Limb (tissue), 2 donors: ENCODE data around the gene TCF7L2.
"Not testable (repeated sequence)": the region's sequence is repeated elsewhere in the genome, so short reads cannot be mapped to it uniquely, and the experiment has no call there.

ENCODE experiments used
- DNase-seq, 2 donors: peaks; one replicate each; pipeline ENCODE4 v3.0.0-alpha.2; 2016; ENCODE audit errors: extremely low spot score in 2 of 2

Gene TCF7L2

DNA sequence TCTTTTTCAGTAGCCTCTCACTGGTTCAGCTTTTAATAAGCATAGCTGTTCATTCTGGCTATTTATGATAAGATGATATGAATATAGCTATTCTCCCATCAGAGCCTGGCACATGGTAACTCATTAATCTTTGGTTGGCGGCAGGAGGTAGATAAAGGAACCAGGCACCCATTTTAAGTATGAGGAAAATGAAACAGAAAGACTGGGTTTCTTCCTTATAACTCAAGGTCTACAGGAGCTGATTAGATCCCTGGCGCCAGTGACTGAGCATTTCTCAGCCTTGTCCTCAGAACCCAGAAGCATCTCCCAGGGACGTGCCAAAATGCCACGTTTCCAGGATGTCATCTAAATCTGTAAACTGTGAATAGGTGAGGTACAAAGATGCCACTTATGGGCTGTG, 141.9 kb downstream of the TCF7L2 start:
- no peak for DNase-seq

DNA sequence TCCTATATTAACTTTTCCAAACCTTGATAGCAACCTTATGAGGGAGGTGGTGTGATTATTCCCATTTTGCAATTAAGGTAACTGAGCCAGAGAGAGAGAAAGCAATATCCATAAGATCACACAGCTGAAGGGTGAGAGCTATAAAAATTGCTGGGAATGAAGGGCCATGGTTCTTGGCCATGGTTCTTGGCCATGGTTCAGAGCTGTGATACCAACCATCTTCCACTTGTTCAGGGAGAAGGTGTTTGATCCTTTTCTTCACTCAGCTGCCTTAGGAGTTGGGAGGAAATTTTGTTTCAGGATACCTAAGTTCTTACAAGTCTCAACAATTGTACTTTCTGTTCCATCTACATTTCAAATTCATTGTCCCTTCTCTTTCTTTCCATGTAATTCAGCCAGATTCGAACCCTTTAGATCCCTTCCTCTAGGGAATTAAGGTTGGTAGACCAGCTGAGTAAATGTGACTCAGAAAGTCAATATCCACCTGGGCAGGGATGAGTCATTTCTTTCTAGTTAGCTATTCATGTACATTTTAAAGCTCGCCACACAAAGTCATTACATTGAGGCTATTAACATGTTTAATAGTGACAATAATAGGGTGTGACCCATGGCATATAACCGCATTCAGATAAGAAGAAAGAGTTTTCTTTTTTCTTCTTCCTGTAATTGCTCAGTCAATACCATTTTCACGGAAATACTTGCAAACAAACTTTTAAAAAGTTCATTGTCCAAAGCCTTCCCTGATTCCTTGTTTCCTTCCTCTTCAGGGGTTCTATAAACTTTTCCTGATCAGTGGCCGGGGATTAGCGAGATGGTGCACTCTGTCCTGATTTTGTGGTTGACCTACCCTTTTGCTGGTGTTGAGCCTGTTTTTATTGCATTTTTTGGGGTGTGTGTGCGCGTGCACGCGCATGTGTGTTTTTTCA, 143.4 kb downstream of the TCF7L2 start:
- no peak for DNase-seq

DNA sequence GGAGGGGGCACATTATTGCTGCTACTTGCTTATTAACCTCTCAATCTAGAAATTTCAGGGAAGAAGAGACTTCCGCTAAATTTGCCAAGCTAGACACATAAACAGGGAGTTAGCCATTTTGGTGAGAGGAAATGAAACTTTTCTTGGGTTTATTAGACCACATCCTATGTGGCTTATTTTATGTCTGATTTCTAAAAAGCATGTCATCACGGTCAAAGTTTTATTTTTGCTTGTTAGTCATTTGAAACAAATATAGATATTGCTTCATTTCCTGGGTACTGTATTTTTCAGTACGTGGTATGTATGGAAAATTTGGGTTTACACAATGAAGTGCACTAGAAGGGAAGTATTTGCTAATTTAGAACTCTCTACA, 144.1 kb downstream of the TCF7L2 start:
- DNase-seq, result no peak

DNA sequence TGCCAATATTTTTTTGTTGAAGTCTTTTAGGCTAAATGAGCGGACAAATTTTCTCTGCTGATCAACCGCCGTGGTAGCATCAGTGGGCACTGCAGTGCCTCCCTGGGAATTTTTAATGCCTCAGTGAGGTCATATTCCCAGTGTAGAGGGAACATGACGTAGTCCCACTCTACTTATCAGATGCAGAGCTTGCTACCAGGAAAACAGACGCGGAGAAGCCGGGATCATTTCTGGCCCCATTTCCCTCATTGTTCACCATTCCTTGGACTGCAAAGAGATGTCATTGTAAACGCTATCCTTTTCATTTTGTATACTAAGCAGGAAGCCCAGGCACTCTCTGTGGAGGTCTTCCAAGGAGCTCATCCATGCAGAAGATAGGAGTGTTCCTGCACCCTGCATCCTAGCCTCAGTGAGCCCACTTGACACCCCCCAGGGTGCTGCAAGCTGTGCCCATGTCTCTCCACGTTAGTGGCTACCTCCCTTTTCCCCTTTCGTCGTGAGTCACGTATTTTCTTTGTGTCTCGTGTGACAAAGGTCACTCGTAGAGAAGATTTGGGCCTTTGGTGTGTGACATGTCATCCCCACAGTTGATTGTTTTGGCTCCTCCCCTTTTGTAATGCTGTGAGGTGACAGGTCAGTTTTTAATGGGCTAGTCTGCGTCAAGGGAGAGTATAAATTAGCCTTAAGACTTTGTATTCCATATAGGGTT, 145.5 kb downstream of the TCF7L2 start:
- no peak for DNase-seq

DNA sequence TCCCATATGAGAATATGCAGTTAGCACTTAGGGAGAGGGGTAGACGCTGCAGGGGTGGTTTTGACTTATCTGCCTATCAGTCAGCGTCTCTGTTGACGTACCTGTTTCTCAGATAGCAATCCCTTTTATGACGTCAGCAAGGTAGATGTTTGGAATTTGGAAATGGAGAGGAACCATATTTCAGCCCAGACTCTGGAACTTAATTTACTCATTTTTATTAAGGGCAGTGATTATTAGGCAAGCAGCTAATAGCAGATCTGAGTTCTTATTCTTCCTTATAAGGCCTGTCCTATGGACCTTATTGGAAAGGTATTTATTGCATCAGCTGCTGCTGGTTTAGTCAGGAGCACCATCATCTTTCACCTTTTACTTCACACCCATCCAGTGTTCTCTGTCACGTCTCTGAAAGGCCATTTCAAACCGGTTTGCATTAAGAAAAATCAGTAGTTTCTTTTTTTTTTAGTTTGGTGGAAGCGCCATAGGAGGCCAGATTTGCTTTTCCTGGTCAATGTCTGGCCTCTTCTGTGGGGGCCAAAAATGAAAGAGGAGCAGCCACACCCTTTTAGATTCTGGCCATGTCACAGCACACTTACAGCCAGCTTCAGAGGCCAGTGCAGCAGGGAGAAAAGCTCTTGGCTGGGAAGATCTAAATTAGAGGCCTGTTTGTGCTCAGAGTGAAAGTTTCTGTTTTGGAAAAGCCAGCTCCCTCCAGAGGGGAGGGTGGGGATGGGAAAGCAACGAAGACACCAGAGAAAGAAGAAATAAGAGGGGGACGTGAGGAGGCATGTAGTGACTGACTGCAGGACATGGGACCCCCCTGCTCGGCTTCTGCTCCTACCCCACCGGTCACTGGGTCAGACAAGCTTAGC, 146.3 kb downstream of the TCF7L2 start:
- DNase-seq, result no peak

DNA sequence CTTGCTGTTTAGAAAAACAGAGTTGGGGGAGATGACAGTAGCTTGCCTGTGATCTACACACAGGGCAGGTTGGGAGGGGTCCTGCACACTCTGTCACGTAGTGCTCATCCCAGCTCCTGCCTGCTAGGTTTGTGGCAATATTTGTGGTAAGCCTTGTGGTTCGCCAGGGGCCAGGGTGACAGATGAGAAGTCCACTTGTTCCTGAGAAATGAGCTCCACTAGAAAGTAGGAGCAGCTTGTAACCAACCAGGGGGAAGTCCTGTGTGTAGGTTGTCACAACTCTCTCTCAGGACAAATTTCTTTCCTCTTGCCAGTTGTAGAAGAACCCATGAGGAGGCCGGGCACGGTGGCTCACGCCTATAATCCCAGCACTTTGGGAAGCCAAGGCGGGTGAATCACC, 147.0 kb downstream of the TCF7L2 start:
- no peak for DNase-seq

DNA sequence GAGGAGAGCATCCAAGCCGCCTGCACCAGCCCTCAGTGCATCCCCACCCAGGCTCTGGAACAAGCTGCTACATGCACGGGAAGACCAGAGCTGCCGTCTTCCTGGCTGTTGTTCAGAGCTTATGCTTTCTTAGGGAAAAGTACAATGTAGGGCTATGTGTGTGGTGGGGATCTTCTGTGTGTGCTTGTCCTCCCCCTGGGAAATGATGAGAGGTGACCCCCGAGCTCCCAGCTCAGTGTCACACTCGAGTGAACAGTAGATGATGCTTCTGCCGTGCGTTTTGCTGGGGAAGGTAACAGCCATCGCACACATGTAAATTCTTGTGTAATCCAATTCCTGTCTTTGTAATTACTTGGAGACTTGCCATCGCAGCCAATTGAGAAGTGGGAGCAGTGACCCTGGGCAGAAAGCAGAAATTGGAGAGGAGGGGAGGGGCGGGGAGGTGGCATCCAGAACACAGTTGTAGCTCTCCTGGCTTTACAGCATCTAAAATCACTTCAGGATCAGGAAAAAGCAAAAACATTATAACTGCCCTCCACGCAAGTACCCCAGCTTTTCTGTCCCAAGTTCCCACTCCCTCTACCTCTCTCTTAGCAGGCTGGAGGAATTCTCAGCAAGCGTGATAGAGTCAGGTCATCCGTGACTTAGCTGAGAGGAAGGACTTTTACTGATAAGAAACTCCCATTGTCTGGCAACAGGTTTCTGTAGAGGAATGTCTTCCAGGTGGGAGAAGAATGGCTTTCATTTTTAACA, 149.6 kb downstream of the TCF7L2 start:
- peak in 1 of 2 donors; percentile 43 for DNase-seq

DNA sequence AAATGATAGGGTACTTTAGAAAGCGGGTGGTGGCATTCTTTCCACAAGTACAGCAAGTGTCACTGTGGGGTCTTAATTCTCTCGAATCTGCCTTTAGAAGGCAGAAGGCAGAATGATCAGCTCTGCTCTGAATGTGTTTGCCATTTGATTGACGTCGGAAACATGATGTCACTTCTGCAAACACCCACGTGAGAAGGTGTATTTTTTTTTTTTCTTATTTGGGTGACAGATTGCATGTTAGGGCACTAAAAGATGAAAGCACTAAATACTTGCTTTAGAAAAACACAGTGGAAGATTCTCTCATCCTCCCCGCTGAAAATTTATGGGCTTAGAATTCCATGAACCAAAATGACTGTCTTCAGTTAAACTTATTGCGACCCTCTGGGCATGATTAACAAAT, 150.2 kb downstream of the TCF7L2 start:
- DNase-seq, result no peak

DNA sequence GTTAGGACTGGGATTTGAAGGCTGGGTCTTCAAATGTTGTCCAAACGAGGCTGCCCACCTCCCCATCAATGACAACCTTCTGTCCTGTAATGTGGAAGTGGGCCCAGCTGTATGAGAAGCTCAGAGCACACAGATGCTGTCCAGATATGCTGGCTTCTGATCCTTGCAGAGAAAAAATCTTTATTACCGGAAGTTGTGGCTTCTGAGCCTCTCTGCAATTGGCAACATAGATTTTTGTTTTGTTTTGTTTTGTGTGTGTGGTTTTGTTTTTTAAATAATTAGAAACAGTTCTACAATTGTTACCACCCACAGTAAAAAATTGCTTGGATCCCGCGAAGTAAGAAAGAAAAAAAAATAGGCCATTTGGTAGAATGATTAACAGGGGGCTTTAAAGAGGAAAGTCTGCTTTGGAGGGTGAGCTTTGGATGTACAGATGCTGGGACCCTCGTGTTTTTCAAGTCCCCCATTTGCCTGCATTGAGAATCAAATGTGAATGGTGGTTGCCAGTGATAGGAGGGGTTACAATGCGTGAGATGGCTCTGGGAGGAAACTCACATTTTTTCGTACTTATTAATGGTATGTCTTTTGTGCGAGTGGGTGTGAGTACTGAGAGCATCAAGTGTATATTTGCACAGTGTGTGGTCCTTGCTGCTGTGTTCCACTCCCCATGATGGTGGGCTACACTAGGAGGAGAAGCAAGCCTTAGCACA, 153.2 kb downstream of the TCF7L2 start:
- no peak for DNase-seq

DNA sequence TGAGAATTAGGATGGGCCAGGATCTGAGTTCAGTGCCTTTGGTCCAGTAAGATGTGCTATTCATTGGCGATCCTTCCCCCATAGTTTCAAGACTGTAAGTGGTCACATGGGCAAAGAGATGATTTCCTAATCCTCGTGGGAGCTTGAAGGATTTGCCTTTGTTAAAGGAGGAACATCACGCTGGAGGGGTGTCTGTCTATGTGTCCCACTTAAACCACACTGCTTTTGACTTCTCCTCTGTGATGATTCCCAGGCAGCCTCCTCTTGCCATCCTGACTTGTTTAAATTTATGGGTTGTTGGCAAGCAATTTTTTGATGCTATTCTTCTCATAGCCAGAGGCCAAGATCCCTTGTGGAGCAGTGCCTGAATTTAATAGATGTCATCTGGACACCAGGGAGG, 154.0 kb downstream of the TCF7L2 start:
- no peak for DNase-seq

DNA sequence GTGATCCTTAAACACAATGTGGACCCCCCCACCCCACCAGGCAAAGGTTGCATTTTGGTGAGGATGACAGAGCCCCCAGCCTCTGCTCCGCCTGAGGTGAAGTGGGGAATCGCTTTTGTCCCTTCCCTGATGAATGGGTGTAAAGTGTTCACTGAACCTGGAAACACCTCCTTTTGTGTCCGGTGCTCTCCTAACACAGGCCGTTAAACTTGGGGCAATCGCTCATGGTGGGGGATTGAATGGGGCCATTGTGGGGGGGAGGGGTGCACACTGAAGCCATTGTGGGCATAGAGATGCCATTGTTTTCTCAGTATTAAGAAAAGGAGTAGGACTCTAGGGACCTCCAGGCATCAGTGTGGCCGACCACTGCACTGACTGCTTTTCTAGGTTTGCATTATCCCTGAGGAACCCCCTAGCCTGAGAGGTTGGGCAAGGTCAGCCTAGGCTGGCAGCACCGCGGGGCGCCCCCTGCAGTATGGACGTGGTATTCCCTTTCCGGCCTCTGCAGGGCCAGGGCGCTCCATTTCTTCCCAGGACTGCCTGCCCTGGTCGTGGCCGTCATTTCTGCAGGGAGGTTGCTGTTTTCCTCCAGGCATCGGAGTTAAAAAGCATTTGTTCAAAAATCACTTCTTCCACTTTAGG, 158.3 kb downstream of the TCF7L2 start:
- no peak for DNase-seq

DNA sequence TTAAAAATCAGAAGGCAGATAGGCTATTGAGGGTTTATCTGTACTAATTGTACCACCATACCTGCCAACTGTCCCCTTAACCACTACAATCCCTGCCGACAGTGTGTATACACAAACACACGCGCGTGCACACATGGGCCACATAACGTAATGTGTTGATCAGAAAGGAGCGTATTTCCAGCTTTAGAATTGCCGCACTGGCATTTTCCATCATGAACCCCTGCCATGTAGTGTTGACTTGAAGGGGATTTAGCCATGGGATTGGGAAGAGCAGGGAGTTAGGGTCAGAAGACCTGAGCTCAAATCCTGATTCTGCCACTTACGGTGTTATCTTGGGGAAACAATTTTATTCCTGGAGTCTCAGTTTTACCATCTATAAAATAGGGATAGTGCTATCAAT, 158.9 kb downstream of the TCF7L2 start:
- DNase-seq, result no peak

DNA sequence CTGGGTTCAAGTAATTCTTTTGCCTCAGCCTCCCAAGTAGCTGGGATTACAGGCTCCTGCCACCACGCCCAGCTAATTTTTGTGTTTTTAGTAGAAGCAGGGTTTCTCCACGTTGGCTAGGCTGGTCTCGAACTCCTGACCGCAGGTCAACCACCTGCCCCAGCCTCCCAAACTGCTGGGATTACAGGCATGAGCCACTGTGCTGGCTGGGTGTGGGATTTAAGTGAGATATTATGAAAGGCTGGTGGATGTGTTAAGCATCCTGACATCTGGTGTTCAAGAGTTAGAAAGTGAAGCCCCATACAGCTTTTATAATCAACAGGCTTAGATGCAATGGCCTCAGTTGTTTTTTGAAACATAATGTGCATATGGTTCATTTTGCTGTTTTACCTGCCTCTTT, 159.4 kb downstream of the TCF7L2 start:
- DNase-seq, result not testable (repeated sequence)

DNA sequence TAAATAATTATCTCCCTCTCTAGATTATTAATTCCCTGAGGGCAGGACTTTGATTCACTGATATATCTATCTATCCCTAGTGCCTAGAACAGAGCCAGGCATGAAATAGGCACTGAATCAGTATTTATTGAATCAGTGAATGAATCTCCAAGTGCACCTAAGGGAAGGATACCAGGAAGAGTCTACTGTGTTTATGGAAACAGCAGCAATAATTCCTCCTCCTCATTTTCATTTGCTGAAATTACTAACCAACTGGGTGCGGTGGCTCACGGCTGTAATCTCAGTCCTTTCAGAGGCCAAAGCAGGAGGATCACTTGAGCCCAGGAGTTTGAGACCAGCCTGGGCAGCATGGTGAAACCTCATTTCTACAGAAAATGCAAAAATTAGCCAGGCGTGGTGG, 161.2 kb downstream of the TCF7L2 start:
- no peak for DNase-seq

DNA sequence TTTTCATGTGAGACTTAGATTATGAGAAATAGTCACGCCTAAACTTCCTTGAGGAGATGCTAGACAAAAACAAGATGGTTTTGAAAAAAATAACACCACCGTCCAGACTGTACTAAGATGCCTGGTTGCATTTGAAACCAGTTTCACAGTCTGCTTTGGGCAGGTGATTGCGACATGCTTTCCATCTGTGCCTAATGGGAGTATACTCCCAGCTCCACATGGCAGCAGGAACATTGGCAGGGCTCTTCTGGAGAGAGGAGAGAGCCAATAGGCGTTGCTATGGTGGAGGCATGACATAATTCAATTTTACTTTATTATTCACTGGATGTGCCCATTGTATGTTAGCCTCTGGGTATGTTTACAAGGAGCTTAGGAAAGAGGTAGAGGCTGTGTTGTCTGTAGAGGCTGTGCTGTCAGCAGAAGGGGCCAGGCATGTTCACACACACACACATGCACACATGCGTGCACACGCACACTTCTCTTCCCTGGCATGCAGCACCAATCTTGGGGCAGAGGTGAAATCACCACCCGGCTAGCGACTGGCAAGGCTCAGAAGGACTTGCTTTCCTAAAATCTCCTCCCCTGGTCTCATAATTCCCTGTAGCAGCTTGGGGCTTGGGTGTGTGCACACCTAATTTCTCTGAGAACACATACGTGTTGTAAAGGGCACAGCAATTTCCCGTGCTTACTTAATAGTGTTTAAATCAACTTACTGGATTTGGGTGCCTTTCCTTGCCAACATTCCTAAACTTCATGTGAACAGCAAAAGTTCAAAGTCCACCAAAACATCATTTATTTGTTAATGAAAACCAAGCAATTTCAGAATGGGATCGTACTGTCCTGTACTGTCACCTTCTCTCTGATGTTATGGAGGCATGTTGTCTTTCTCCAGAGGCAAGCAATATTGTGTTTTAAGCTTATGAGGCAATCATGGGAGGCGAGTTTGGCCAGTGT, 162.1 kb downstream of the TCF7L2 start:
- DNase-seq, result no peak

DNA sequence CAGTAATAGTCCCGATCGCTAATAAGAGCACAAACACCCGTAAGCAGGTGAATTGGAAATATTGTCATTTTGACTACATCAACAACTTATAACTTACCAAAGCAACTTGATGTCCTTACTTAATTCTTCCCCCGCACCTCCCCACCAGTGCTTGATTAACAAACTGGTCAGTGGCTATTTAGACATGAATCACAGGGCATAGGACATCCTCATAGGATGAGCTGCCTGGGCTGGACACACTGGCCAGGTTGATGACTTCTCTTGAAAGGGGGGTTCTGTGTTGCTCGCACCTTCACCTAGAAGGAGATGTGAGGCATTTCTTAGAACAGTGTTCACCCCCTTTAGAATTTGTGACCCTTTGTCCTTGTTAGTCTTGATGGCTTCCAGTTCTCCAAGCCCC, 163.2 kb downstream of the TCF7L2 start:
- DNase-seq, result no peak

DNA sequence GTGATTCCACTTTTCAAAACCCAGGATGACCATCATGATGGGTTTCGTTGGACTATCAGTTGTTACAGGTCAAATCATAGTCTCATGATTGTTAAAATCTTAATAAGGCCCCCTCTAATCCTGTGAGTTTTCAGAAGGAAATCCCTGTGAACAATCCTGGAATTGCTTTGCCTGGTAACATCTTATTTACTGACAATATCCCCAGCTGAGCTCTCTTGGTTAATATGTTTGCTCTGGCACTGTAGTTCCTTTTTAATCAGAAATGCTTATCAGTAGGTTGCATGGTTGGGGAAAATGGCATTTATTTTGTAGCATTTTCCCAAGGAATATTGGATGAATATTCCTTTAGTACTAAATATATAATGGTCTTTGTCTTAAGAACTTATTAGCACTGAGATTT, 163.9 kb downstream of the TCF7L2 start:
- no peak for DNase-seq

DNA sequence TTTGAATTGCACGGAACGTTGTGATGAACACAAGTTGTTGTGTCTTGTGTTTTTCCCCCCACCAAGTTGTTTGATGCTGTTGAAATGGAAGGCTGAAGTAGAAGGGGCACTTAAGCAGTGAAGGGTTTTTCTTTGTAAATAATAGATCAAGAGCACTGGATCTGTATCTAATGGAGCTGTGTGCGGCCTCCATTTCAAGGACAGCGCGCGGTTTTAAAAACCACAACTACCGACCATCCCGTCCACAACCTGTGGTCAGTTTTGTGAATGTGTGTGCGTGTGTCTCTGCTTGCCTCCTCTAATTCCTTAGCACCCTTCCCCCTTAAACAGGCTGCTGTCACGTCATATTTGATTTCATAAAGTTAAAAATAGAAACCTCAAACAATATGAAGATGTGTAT, 165.5 kb downstream of the TCF7L2 start:
- DNase-seq, result no peak

DNA sequence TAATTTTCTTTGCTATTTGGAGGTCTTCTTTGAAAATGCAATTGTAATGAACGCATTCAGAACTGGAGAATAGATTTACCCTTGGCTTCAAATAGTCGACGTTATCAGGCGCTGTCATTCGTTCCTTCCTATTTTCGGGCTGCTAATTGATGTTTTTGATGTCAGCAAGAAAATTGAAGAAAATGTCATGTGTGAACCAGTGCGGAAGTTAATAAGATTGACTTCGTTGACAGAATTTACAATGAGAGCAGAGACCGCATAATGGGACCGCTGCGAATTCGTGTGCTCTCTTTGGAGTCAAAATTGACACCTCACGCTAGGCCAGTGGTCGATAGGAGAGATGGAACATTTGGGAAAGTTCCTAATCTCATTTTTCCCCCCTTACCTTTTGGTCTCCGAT, 168.8 kb downstream of the TCF7L2 start:
- no peak for DNase-seq
